K562 (cell line): ENCODE measurements around the gene PLXNB1. TPM values are rescaled to one million over a fixed set of nuclear protein-coding genes. Genes with fewer than 3 reads are reported as not detected.

Source experiments
- CBFA2T3 ChIP-seq: fragments of 450-650 bp; IDR thresholded peaks from 2 replicates; pipeline ENCODE4 v1.6.1; 2017
- DDX20 ChIP-seq: fragments of 450-650 bp; IDR thresholded peaks from 2 replicates; pipeline ENCODE4 v1.6.1; 2016; ENCODE audit warnings: missing genetic modification characterization, low read depth, mild to moderate bottlenecking, missing compliant biosample characterization, moderate library complexity
- ELK3 ChIP-seq: fragments of 450-650 bp; formaldehyde crosslinking; IDR thresholded peaks from 2 replicates; pipeline ENCODE4 v1.4.0; 2020; ENCODE audit warnings: mild to moderate bottlenecking
- ESRRB ChIP-seq: fragments of 250-450 bp; sonication (Bioruptor Pico); IDR thresholded peaks from 2 replicates; pipeline ENCODE4 v1.5.0; 2020; ENCODE audit warnings: mild to moderate bottlenecking, moderate library complexity, borderline replicate concordance
- FOXJ2 ChIP-seq: fragments of 200-800 bp; sonication (Bioruptor generic); IDR thresholded peaks from 2 replicates; pipeline ENCODE4 v1.6.1; 2016; ENCODE audit warnings: missing genetic modification characterization, missing compliant biosample characterization
- KDM1A ChIP-seq, 2 experiments: fragments of 450-650 bp; IDR thresholded peaks; 2 replicates each; pipeline ENCODE4 v1.6.1; 2016; ENCODE audit warnings: mild to moderate bottlenecking in 2 of 2
- MXD1 ChIP-seq: fragments of 250-450 bp; sonication (Bioruptor Pico); IDR thresholded peaks from 2 replicates; pipeline ENCODE4 v1.8.0; 2021; ENCODE audit warnings: borderline replicate concordance, mild to moderate bottlenecking, moderate library complexity; ENCODE audit not compliant: poor library complexity, severe bottlenecking
- NFRKB ChIP-seq: fragments of 450-650 bp; IDR thresholded peaks from 2 replicates; pipeline ENCODE4 v1.6.1; 2016; ENCODE audit warnings: low read depth
- RB1 ChIP-seq: fragments of 450-650 bp; IDR thresholded peaks from 2 replicates; pipeline ENCODE4 v1.6.1; 2017; ENCODE audit warnings: low read depth, mild to moderate bottlenecking
- SMAD3 ChIP-seq: fragments of 450-650 bp; formaldehyde crosslinking; conservative IDR thresholded peaks from 2 replicates; pipeline ENCODE4 v1.4.0; 2020; ENCODE audit warnings: mild to moderate bottlenecking
- SREBF1 ChIP-seq: fragments of 150-350 bp; IDR thresholded peaks from 2 replicates; pipeline ENCODE4 v1.6.1; 2014; ENCODE audit warnings: antibody characterized with exemption, low read depth, low read length, borderline replicate concordance
- TARDBP ChIP-seq: fragments of 450-650 bp; IDR thresholded peaks from 2 replicates; pipeline ENCODE4 v1.6.1; 2016
- TBP ChIP-seq: optimal IDR thresholded peaks from 2 replicates; pipeline ENCODE3; 2011; ENCODE audit warnings: low read depth, low read length, improper control_type of control experiment
- TGIF2 ChIP-seq: sonication (generic); formaldehyde crosslinking; IDR thresholded peaks from 2 replicates; pipeline ENCODE4 v1.8.1; 2022; ENCODE audit warnings: mild to moderate bottlenecking, missing genetic modification reagents, moderate library complexity
- XRCC4 ChIP-seq: IDR thresholded peaks from one replicate; pipeline ENCODE4 v1.6.1; 2011; ENCODE audit not compliant: insufficient read depth, insufficient read length; ENCODE audit errors: extremely low read depth
- ZBTB12 ChIP-seq: fragments of 250-450 bp; sonication (Bioruptor Pico); IDR thresholded peaks from 2 replicates; pipeline ENCODE4 v1.4.0; 2020
- ZBTB43 ChIP-seq: sonication (generic); formaldehyde crosslinking; IDR thresholded peaks from 2 replicates; pipeline ENCODE4 v1.8.0; 2023; ENCODE audit warnings: mild to moderate bottlenecking, missing genetic modification reagents
- ZNF184 ChIP-seq: sonication (generic); formaldehyde crosslinking; IDR thresholded peaks from 2 replicates; pipeline ENCODE4 v1.5.0; 2020; ENCODE audit warnings: missing genetic modification reagents
- ZNF217 ChIP-seq: sonication (generic); formaldehyde crosslinking; IDR thresholded peaks from 2 replicates; pipeline ENCODE4 v1.8.0; 2022; ENCODE audit warnings: mild to moderate bottlenecking, missing genetic modification reagents
- ZNF263 ChIP-seq: sonication (generic); formaldehyde crosslinking; IDR thresholded peaks from 2 replicates; pipeline ENCODE4 v1.8.0; 2022; ENCODE audit warnings: mild to moderate bottlenecking, missing genetic modification reagents, borderline replicate concordance
- ZNF274 ChIP-seq: IDR thresholded peaks from 2 replicates; pipeline ENCODE4 v1.6.1; 2011; ENCODE audit warnings: low read depth, mild to moderate bottlenecking, low read length, moderate library complexity, borderline replicate concordance
- ZNF639 ChIP-seq, 2 experiments: fragments of 200-800 bp in 1 of 2; sonication (Bioruptor generic) in 1 of 2; sonication (generic) in 1 of 2; formaldehyde crosslinking in 1 of 2; IDR thresholded peaks in 1 of 2; conservative IDR thresholded peaks in 1 of 2; 2 replicates each; pipeline versions ENCODE4 v1.5.0 to v1.6.1; 2016 to 2020; ENCODE audit warnings: missing compliant biosample characterization in 1 of 2, missing genetic modification characterization in 1 of 2, missing genetic modification reagents in 1 of 2
- ZNF707 ChIP-seq: fragments of 250-450 bp; sonication (Bioruptor Pico); conservative IDR thresholded peaks from 2 replicates; pipeline ENCODE4 v1.8.0; 2022; ENCODE audit warnings: inconsistent platforms, mild to moderate bottlenecking, moderate library complexity
- polyA plus RNA-seq, 8 experiments: library from polyadenylated mRNA; depleted of rRNA in 4 of 8; stranded (reverse) in 5 of 8; unstranded in 3 of 8; fragments of >200 nt; fragmentation: Nextera tagmentation in 2 of 8; fragmentation: Illumina TruSeq in 1 of 8; extraction: Ambion mirVana in 2 of 8; extraction: Trizol in 1 of 8; gene quantifications; 2 replicates each; pipeline versions ENCODE4 v1.2.1 to v1.2.3, GENCODE V29; 2011 to 2014; ENCODE audit warnings: inconsistent platforms in 1 of 8, missing spikeins in 1 of 8
- total RNA-seq, 7 experiments: library from RNA; depleted of rRNA in 6 of 7; stranded (reverse); fragments of >200 nt in 6 of 7; fragmentation: Illumina TruSeq in 2 of 7; extraction: Trizol in 2 of 7; gene quantifications; 2 replicates each; pipeline versions ENCODE4 v1.2.1 to v1.2.3, GENCODE V29; 2011 to 2021; ENCODE audit warnings: low replicate concordance in 1 of 7
- TF ChIP-seq, protein P1 (sequence below): fragments of 250-450 bp; sonication (Bioruptor Pico); IDR thresholded peaks from 2 replicates; pipeline ENCODE4 v1.8.0; 2021; ENCODE audit warnings: moderate library complexity, mild to moderate bottlenecking, inconsistent platforms

Gene PLXNB1
- total and polyA plus RNA-seq, 9 of the 15 experiments (the other 6 are each of a cell fraction or from before 2014, with no cell fraction given), result 0.17 to 17.4 (median 6.0) TPM

DNA sequence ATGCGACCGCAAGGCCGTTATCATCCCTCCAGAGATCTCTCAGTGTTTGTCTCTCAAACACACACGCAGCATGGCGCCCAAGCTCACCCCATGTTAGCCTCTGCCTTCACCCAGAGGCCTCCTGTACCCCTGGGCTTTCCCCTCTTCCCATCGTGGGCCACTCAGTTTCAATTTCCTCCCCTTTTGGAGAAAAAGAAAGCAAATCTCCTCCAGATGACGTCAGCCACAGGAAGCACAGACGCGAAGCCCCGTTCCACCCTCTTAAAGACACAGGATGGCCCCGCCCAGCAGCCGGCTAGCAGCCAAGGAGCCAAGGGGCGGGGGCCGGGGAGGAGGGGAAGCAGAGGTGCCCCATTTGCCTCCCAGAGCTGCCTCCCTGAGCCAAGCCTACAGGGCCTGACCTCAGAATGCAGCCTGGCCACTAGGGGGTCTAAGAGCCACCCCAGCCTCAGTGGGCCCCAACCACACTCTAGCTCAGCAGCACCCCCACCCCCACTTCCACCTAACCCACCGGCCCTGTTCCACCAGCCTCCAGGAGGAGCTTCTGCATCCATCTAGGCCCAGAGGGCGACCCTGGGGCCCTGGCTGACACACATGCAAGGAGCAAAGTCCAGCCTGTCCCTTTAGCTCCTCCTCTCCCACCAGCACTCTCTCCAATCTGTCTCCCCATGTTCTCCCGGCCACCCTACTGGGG lies 43.2 kb upstream of the PLXNB1 start (continued):
- no peak for TF ChIP-seq ZBTB43 (CRISPR knock-in tag)
- TF ChIP-seq XRCC4, result no peak
- TF ChIP-seq TARDBP, result no peak
- no peak for TF ChIP-seq ZNF217
- TF ChIP-seq KDM1A (IDR thresholded peaks at IDR 0.05), result peak; percentile 10 to 17; a peak in 2 of 4 replicates
- 0 out of 2 replicates have a peak, but pooled peaks have one; percentile 27 for TF ChIP-seq RB1
- TF ChIP-seq ZNF639 (CRISPR knock-in tag; conservative IDR thresholded peaks at IDR 0.05 in 1 of 2, IDR thresholded peaks at IDR 0.05 in 1 of 2), result 0 out of 4 replicates have a peak, but pooled peaks of 1 of the 2 experiments have one; percentile 45
- peak; percentile 38; the same call in 1 of the 2 replicates for TF ChIP-seq ZNF263 (CRISPR knock-in tag)
- no peak for TF ChIP-seq MXD1
- peak; percentile 70 for TF ChIP-seq NFRKB
- no peak for TF ChIP-seq ZNF707 (CRISPR knock-in tag)
- TF ChIP-seq, protein P1, sequence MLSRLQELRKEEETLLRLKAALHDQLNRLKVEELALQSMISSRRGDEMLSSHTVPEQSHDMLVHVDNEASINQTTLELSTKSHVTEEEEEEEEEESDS (CRISPR knock-in tag), result no peak
- no peak for TF ChIP-seq ESRRB (CRISPR knock-in tag)
- no peak for TF ChIP-seq DDX20 (tag)
- peak; percentile 23 for TF ChIP-seq CBFA2T3
- no peak for TF ChIP-seq ZNF274
- TF ChIP-seq ZNF184, result no peak
- no peak for TF ChIP-seq TGIF2 (CRISPR knock-in tag)
- TF ChIP-seq TBP, result peak; percentile 76
- TF ChIP-seq SREBF1, result no peak
- no peak for TF ChIP-seq SMAD3
- TF ChIP-seq FOXJ2, result no peak
- TF ChIP-seq ELK3 (CRISPR knock-in tag), result no peak
- peak; percentile 75 for TF ChIP-seq ZBTB12
